ENCODE measurements around the gene HOXA13. TPM values are rescaled to one million over a fixed set of nuclear protein-coding genes. Genes with fewer than 3 reads are reported as not detected.

Gene HOXA13
- total RNA-seq, 1 experiment from 2014 or later = 1.3 TPM

DNA sequence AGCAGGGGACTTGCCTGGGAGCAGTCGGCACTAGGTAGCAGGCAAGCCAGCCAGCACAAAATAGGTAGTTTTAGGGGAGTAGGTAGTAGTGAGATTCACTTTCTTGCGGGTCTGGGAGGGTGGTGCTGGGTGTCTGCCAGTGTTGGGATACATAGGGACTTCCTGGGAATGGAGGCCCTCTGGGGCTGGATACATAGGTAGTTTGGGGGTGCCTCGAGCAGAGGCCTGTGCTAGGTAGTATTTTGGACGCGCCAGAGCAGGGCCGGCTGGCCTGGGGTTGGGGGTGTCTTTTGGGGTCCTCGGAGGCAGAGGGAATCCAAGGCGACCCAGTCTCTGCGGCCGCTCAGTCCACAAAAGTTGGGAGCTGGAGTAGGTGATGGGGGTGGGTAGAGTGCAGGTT is 45.5 kb downstream of the HOXA13 start:
- Mint-ChIP-seq H3K4me3 (ENCODE audit: low read depth, unreplicated experiment) (no peak overlapping the region), H3K36me3 (ENCODE audit: insufficient read depth, unreplicated experiment) (peaks cover 24% of the 10 kb centered on the region), H3K9me3 (ENCODE audit: low read depth, unreplicated experiment) (no peaks in the 10 kb centered on the region), H3K27me3 (ENCODE audit: unreplicated experiment) (peaks cover 36% of the 10 kb centered on the region), H3K27ac (ENCODE audit: unreplicated experiment) (no peak overlapping the region), H3K4me1 (ENCODE audit: low read depth, unreplicated experiment) (peaks cover 11% of the 10 kb centered on the region)
- intact Hi-C loops (cut with micrococcal nuclease; ENCODE audit: unreplicated experiment) = loop anchor here (5.0 kb wide), 1 partner anchor 1262 kb away; no protein-coding TSS in a partner anchor
- BruUV-seq (replicated peaks) = no TSS peak
- no peak for TF ChIP-seq CTCF (IDR thresholded peaks at IDR 0.05; ENCODE audit: unreplicated experiment)
- no peak for DNase-seq
- CTCF ChIA-PET = no interaction called here

DNA sequence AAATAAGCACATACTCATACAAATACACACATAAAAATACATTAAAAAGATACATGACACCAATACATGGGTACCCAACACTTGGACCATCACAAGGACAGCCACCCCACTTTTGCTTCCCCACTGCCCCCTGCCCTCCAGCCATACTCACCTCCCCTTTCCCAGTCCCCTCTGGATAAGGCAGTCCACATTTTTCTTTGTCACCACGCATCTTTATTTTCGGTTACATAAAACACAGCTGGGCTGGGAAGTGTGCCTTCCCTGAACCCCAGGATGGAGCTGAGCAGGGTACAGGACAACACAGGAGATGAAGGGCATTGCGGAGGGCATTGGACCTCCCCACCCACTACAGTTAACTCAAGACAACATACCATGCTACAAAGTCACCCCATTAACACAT is 46.4 kb downstream of the HOXA13 start:
- peaks cover 11% of the 10 kb centered on the region for H3K4me1 Mint-ChIP-seq (ENCODE audit: low read depth, unreplicated experiment)
- CTCF ChIA-PET = no interaction called here
- intact Hi-C loops (cut with micrococcal nuclease; ENCODE audit: unreplicated experiment) = loop anchor here (5.0 kb wide), 1 partner anchor 1261 kb away; no protein-coding TSS in a partner anchor

GRCh38 chr7:27152816-27153442 is 47.0 kb downstream of the HOXA13 start:
- CTCF ChIA-PET = interaction anchor here (0.8 to 1.0 kb wide), 2 partner anchors 8 to 54 kb away, joined by 3 to 5 read pairs; no protein-coding TSS in a partner anchor
- H3K36me3 Mint-ChIP-seq (ENCODE audit: insufficient read depth, unreplicated experiment) = peaks cover 35% of the 10 kb centered on the region
- TF ChIP-seq CTCF (IDR thresholded peaks at IDR 0.05; ENCODE audit: unreplicated experiment) = no peak
- H3K4me1 Mint-ChIP-seq (ENCODE audit: low read depth, unreplicated experiment) = peaks cover 11% of the 10 kb centered on the region
- intact Hi-C loops (cut with micrococcal nuclease; ENCODE audit: unreplicated experiment) = loop anchor here (5.0 kb wide), 1 partner anchor 1261 kb away; no protein-coding TSS in a partner anchor
- no peaks in the 10 kb centered on the region for H3K9me3 Mint-ChIP-seq (ENCODE audit: low read depth, unreplicated experiment)
- H3K27me3 Mint-ChIP-seq (ENCODE audit: unreplicated experiment) = peaks cover 36% of the 10 kb centered on the region
- no TSS peak for BruUV-seq (replicated peaks)
- H3K4me3 Mint-ChIP-seq (ENCODE audit: low read depth, unreplicated experiment) = no peak overlapping the region
- DNase-seq = no peak
- H3K27ac Mint-ChIP-seq (ENCODE audit: unreplicated experiment) = no peak overlapping the region

More for the DNA sequence above, 46.4 kb downstream of the HOXA13 start:
- no peak for TF ChIP-seq CTCF (IDR thresholded peaks at IDR 0.05; ENCODE audit: unreplicated experiment)
- H3K4me3 Mint-ChIP-seq (ENCODE audit: low read depth, unreplicated experiment) = no peak overlapping the region
- H3K27ac Mint-ChIP-seq (ENCODE audit: unreplicated experiment) = no peak overlapping the region
- peaks cover 36% of the 10 kb centered on the region for H3K27me3 Mint-ChIP-seq (ENCODE audit: unreplicated experiment)
- DNase-seq = no peak
- peaks cover 29% of the 10 kb centered on the region for H3K36me3 Mint-ChIP-seq (ENCODE audit: insufficient read depth, unreplicated experiment)
- BruUV-seq (replicated peaks) = no TSS peak
- H3K9me3 Mint-ChIP-seq (ENCODE audit: low read depth, unreplicated experiment) = no peaks in the 10 kb centered on the region

GRCh38 chr7:27151931-27152815 is 47.7 kb downstream of the HOXA13 start, which contains the start of gene HOXA3:
HOXA3 (minus strand) TSS chr7:27152583; CDS start chr7:27110640, 41,943 bp downstream.
- H3K27ac Mint-ChIP-seq (ENCODE audit: unreplicated experiment) = peak within 1 kb of the TSS; percentile 73
- no peak for DNase-seq
- peaks cover 11% of the 10 kb centered on the region for H3K4me1 Mint-ChIP-seq (ENCODE audit: low read depth, unreplicated experiment)
- CTCF ChIA-PET = interaction anchor here (0.8 to 2.4 kb wide), 3 partner anchors 9 to 53 kb away, joined by 3 to 8 read pairs (median 5); partner anchors contain the start of gene HOXA10
- no TSS peak for BruUV-seq (replicated peaks)
- intact Hi-C loops (cut with micrococcal nuclease; ENCODE audit: unreplicated experiment) = loop anchor here (5.0 kb wide), 1 partner anchor 1260 kb away; no protein-coding TSS in a partner anchor
- H3K27me3 Mint-ChIP-seq (ENCODE audit: unreplicated experiment) = peaks cover 36% of the 10 kb centered on the region
- no peak for TF ChIP-seq CTCF (IDR thresholded peaks at IDR 0.05; ENCODE audit: unreplicated experiment)
- no peaks in the 10 kb centered on the region for H3K9me3 Mint-ChIP-seq (ENCODE audit: low read depth, unreplicated experiment)
- peaks cover 37% of the 10 kb centered on the region for H3K36me3 Mint-ChIP-seq (ENCODE audit: insufficient read depth, unreplicated experiment)
- H3K4me3 Mint-ChIP-seq (ENCODE audit: low read depth, unreplicated experiment) = peak within 1 kb of the TSS; percentile 76

Data from Calu3 (cell line).